H9 (cell line): ENCODE data around the gene ATXN3L. TPM values are rescaled to one million over a fixed set of nuclear protein-coding genes. Genes with fewer than 3 reads are reported as not detected.

Experiments
- DNase-seq: peaks from one replicate; pipeline ENCODE4 v3.0.0-alpha.2; 2017
- H2AFZ ChIP-seq: one replicate; pipeline ENCODE4 v1.6.1; 2013; ENCODE audit warnings: mild to moderate bottlenecking, low read length, control low read depth, moderate library complexity
- H2AK5ac ChIP-seq: 2 replicates; pipeline ENCODE4 v1.6.1; 2013; ENCODE audit warnings: low read length, control low read depth, mixed read lengths; ENCODE audit not compliant: insufficient read length
- H2BK120ac ChIP-seq: one replicate; pipeline ENCODE4 v1.6.1; 2013; ENCODE audit warnings: low read depth, mild to moderate bottlenecking, low read length, control low read depth, inconsistent platforms; ENCODE audit not compliant: poor library complexity, severe bottlenecking
- H2BK12ac ChIP-seq: 2 replicates; pipeline ENCODE4 v1.6.1; 2013; ENCODE audit warnings: low read length, control low read depth, mixed read lengths, low read depth; ENCODE audit not compliant: insufficient read length
- H2BK15ac ChIP-seq: 2 replicates; pipeline ENCODE4 v1.6.1; 2013; ENCODE audit warnings: low read depth, low read length, control low read depth
- H2BK20ac ChIP-seq: one replicate; pipeline ENCODE4 v1.6.1; 2013; ENCODE audit warnings: low read depth, mild to moderate bottlenecking, low read length, control low read depth, inconsistent platforms; ENCODE audit not compliant: poor library complexity, severe bottlenecking
- H2BK5ac ChIP-seq: 2 replicates; pipeline ENCODE4 v1.6.1; 2013; ENCODE audit warnings: low read length, control low read depth, mixed read lengths; ENCODE audit not compliant: insufficient read length
- H3K14ac ChIP-seq: 2 replicates; pipeline ENCODE4 v1.6.1; 2013; ENCODE audit warnings: low read length, control low read depth; ENCODE audit not compliant: insufficient read depth
- H3K18ac ChIP-seq: 2 replicates; pipeline ENCODE4 v1.6.1; 2013; ENCODE audit warnings: low read depth, mild to moderate bottlenecking, mixed read lengths, low read length, control low read depth; ENCODE audit not compliant: insufficient read length
- H3K23ac ChIP-seq: 2 replicates; pipeline ENCODE4 v1.6.1; 2013; ENCODE audit warnings: low read length, control low read depth, mixed read lengths, low read depth; ENCODE audit not compliant: insufficient read length
- H3K23me2 ChIP-seq: 2 replicates; pipeline ENCODE4 v1.6.1; 2013; ENCODE audit warnings: low read depth, mild to moderate bottlenecking, mixed read lengths, low read length, control low read depth; ENCODE audit not compliant: insufficient read length, poor library complexity, severe bottlenecking
- H3K27ac ChIP-seq: 2 replicates; pipeline ENCODE4 v1.5.1; 2013; ENCODE audit warnings: low read length, control low read depth, mixed read lengths, low read depth; ENCODE audit not compliant: insufficient read length
- H3K27me3 ChIP-seq: 2 replicates; pipeline ENCODE4 v1.6.1; 2013; ENCODE audit warnings: low read length, control low read depth, inconsistent platforms; ENCODE audit not compliant: insufficient read depth
- H3K4ac ChIP-seq: 2 replicates; pipeline ENCODE4 v1.6.1; 2013; ENCODE audit warnings: low read depth, mild to moderate bottlenecking, control low read depth, inconsistent platforms, low read length, moderate library complexity
- H3K4me1 ChIP-seq: 2 replicates; pipeline ENCODE4 v1.6.1; 2013; ENCODE audit warnings: low read length, control low read depth, inconsistent platforms; ENCODE audit not compliant: insufficient read depth
- H3K4me2 ChIP-seq: 2 replicates; pipeline ENCODE4 v1.6.1; 2013; ENCODE audit warnings: low read length, control low read depth, mixed read lengths; ENCODE audit not compliant: insufficient read length, insufficient read depth
- H3K56ac ChIP-seq: 2 replicates; pipeline ENCODE4 v1.6.1; 2013; ENCODE audit warnings: low read depth, mild to moderate bottlenecking, mixed read lengths, low read length, control low read depth; ENCODE audit not compliant: insufficient read length
- H3K79me1 ChIP-seq: 2 replicates; pipeline ENCODE4 v1.6.1; 2013; ENCODE audit warnings: low read depth, mild to moderate bottlenecking, moderate library complexity, low read length, control low read depth, inconsistent platforms; ENCODE audit not compliant: insufficient read depth, poor library complexity, severe bottlenecking
- H3K79me2 ChIP-seq: 2 replicates; pipeline ENCODE4 v1.6.1; 2013; ENCODE audit warnings: low read length, control low read depth, inconsistent platforms; ENCODE audit not compliant: insufficient read depth
- H3K9ac ChIP-seq: 2 replicates; pipeline ENCODE4 v1.6.1; 2013; ENCODE audit warnings: low read length, control low read depth, mixed read lengths; ENCODE audit not compliant: insufficient read length; ENCODE audit errors: extremely low read depth
- H3K9me3 ChIP-seq: one replicate; pipeline ENCODE4 v1.6.1; 2013; ENCODE audit warnings: low read depth, low read length, inconsistent platforms; ENCODE audit not compliant: control insufficient read depth
- H3T11ph ChIP-seq: one replicate; pipeline ENCODE4 v1.6.1; 2013; ENCODE audit warnings: mild to moderate bottlenecking, low read length, control low read depth, inconsistent platforms
- H4K20me1 ChIP-seq: one replicate; pipeline ENCODE4 v1.6.1; 2013; ENCODE audit not compliant: control insufficient read depth, insufficient read length, insufficient read depth
- H4K5ac ChIP-seq: 2 replicates; pipeline ENCODE4 v1.6.1; 2013; ENCODE audit warnings: low read depth, mild to moderate bottlenecking, mixed read lengths, low read length, control low read depth; ENCODE audit not compliant: insufficient read length
- H4K8ac ChIP-seq: replicated peaks from 2 replicates; pipeline ENCODE4 v1.6.1; 2013; ENCODE audit warnings: low read length, control low read depth, mixed read lengths, low read depth; ENCODE audit not compliant: insufficient read length
- H4K91ac ChIP-seq: 2 replicates; pipeline ENCODE4 v1.6.1; 2013; ENCODE audit warnings: low read depth, mild to moderate bottlenecking, moderate library complexity, mixed read lengths, low read length, control low read depth; ENCODE audit not compliant: insufficient read length
- H3K27ac Mint-ChIP-seq, 3 experiments: 2 replicates in 2 of 3; 3 replicates in 1 of 3; pipeline ENCODE4 v1.8.0; 2020 to 2021; ENCODE audit warnings: mixed read lengths in 3 of 3, mild to moderate bottlenecking in 1 of 3, moderate library complexity in 1 of 3
- H3K27me3 Mint-ChIP-seq: 2 replicates; pipeline ENCODE4 v1.8.0; 2021; ENCODE audit warnings: low read depth, mild to moderate bottlenecking, moderate library complexity, mixed read lengths
- H3K36me3 Mint-ChIP-seq, 3 experiments: 2 replicates in 2 of 3; 3 replicates in 1 of 3; pipeline ENCODE4 v1.8.0; 2020 to 2021; ENCODE audit warnings: low read depth in 3 of 3, mixed read lengths in 3 of 3; ENCODE audit not compliant: insufficient read depth in 1 of 3
- H3K4me1 Mint-ChIP-seq, 2 experiments: 2 replicates each; pipeline ENCODE4 v1.8.0; 2020; ENCODE audit warnings: mixed read lengths in 2 of 2
- H3K4me3 Mint-ChIP-seq, 2 experiments: 2 replicates in 1 of 2; 3 replicates in 1 of 2; pipeline ENCODE4 v1.8.0; 2020 to 2021; ENCODE audit warnings: mild to moderate bottlenecking in 2 of 2, mixed read lengths in 2 of 2, moderate library complexity in 1 of 2
- H3K9me3 Mint-ChIP-seq, 2 experiments: 2 replicates in 1 of 2; 3 replicates in 1 of 2; pipeline ENCODE4 v1.8.0; 2020; ENCODE audit warnings: mild to moderate bottlenecking in 2 of 2, mixed read lengths in 2 of 2, moderate library complexity in 1 of 2
- WGBS: extraction: QIAGEN DNeasy Blood & Tissue Kit; methylation state at CpG from one replicate; pipeline ENCODE4 v1.1.7; 2013; ENCODE audit warnings: missing lambda C conversion rate, low lambda C conversion rate, mixed read lengths; ENCODE audit not compliant: insufficient read length; ENCODE audit errors: extremely low coverage; 5-methylcytosine and 5-hydroxymethylcytosine counted together
- total RNA-seq: library from RNA; stranded (reverse); gene quantifications from 2 replicates; pipeline ENCODE4 v1.2.1, GENCODE V29; 2021
- TF ChIP-seq, protein P1 (sequence below): fragments of 200-600 bp; sonication (generic); conservative IDR thresholded peaks from 3 replicates; pipeline ENCODE4 v1.8.0; 2021; ENCODE audit warnings: antibody characterized with exemption, mild to moderate bottlenecking

ATXN3L gene
- total RNA-seq, 1 experiment from 2014 or later: not detected

DNA sequence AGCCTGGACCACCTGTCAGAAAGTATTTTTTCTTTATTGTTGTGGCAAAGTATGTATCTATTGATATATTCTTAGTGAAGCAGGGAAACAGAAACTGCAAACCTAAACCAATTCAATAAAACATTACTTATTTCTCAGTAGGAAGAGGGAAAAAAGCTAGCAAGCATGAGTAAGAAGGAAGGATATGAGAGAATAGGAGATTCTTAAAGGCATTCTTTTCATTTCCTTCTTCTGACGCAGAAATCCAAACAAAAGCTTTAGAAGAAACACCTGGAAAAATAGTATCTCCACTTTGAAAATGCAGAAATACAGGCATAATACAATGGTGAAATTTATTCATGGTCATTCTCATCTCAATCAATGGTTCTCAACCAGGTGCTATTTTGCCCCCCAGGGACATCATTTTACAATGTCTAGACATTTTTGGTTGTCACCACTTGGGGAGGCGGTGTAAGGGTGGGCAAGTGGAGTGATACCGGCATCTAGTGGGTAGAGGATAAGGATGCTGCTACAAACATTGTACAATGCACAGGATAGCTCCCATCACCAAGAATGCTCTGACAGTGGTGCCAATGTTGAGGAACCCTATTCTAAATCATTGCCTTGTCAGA, 21.7 kb upstream of the ATXN3L start:
- Mint-ChIP-seq H3K4me3 (no peak overlapping the region; a peak in 1 of 5 replicates), H3K27ac (no peak overlapping the region), H3K27me3 (no peaks in the 10 kb centered on the region; the same call in 1 of the 2 replicates), H3K9me3 (peaks cover 47 to 71% of the 10 kb centered on the region in 2 experiments), H3K4me1 (peaks cover 6 to 7% of the 10 kb centered on the region in 2 experiments; a peak in 2 of 4 replicates), H3K36me3 (no peaks in the 10 kb centered on the region; a peak in 1 of 7 replicates)
- Histone ChIP-seq H3K18ac (no peak overlapping the region), H4K8ac (no peak overlapping the region), H3K23ac (no peak overlapping the region), H3K4me2 (no peak overlapping the region), H3K23me2 (no peaks in the 10 kb centered on the region), H2BK12ac (no peak overlapping the region), H4K91ac (no peak overlapping the region), H3K27ac (no peak overlapping the region), H3K4me1 (0 out of 2 replicates have a peak, but pooled peaks cover 2% of the 10 kb centered on the region), H3K4ac (no peak overlapping the region), H2BK15ac (no peak overlapping the region), H2BK20ac (no peak overlapping the region), H3K27me3 (no peaks in the 10 kb centered on the region), H3K79me2 (no peaks in the 10 kb centered on the region), H4K20me1 (no peaks in the 10 kb centered on the region), H3K9ac (no peak overlapping the region), H2BK5ac (no peak overlapping the region), H2AK5ac (no peak overlapping the region), H3K9me3 (no peaks in the 10 kb centered on the region), H4K5ac (no peak overlapping the region), H3K79me1 (no peaks in the 10 kb centered on the region), H3T11ph (no peak overlapping the region), H3K14ac (no peak overlapping the region), H2BK120ac (no peak overlapping the region), H3K56ac (no peak overlapping the region), H2AFZ (no peak overlapping the region)
- TF ChIP-seq, protein P1, sequence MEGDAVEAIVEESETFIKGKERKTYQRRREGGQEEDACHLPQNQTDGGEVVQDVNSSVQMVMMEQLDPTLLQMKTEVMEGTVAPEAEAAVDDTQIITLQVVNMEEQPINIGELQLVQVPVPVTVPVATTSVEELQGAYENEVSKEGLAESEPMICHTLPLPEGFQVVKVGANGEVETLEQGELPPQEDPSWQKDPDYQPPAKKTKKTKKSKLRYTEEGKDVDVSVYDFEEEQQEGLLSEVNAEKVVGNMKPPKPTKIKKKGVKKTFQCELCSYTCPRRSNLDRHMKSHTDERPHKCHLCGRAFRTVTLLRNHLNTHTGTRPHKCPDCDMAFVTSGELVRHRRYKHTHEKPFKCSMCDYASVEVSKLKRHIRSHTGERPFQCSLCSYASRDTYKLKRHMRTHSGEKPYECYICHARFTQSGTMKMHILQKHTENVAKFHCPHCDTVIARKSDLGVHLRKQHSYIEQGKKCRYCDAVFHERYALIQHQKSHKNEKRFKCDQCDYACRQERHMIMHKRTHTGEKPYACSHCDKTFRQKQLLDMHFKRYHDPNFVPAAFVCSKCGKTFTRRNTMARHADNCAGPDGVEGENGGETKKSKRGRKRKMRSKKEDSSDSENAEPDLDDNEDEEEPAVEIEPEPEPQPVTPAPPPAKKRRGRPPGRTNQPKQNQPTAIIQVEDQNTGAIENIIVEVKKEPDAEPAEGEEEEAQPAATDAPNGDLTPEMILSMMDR: no peak
- WGBS: no CpG with 5 or more reads among the region's 3 CpGs
- no peak for DNase-seq
